HL-60 (cell line): ENCODE data around the gene TANC1.

Source experiments
- GABPA ChIP-seq: IDR thresholded peaks from 2 replicates; pipeline ENCODE4 v1.6.1; 2012; ENCODE audit warnings: low read depth
- POLR2AphosphoS5 ChIP-seq: IDR thresholded peaks from 2 replicates; pipeline ENCODE4 v1.6.1; 2012; ENCODE audit warnings: low read depth
- SPI1 ChIP-seq: IDR thresholded peaks from 2 replicates; pipeline ENCODE4 v1.6.1; 2012; ENCODE audit warnings: low read depth, mild to moderate bottlenecking, borderline replicate concordance
- TF ChIP-seq, protein P1 (sequence below): IDR thresholded peaks from one replicate; pipeline ENCODE4 v1.5.1; 2011; ENCODE audit warnings: low read length, control low read depth, inconsistent platforms; ENCODE audit not compliant: insufficient read depth
- TF ChIP-seq, protein P2 (sequence below): IDR thresholded peaks from 2 replicates; pipeline ENCODE4 v1.6.1; 2012; ENCODE audit warnings: low read depth; ENCODE audit not compliant: insufficient replicate concordance

DNA sequence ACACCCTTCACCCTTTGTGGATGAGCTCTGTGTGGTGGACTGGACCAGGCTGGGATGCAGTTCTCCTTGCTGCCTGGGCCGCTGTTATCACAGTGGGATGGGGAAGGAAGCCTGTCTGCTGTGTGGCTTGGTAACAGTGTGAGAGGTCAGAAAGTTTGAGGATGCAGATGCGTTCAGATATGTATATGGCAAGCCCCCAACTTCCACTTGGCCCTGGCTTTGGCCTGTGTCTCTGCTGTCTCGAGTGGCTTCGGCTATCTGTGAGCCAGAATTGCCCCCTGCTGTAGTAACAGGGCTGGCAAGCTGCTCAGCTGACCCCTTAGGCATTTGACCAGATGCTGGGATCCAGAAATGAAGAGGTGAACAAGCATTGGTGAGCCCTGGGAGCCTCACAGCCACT is 211.3 kb downstream of the TANC1 start:
- TF ChIP-seq POLR2AphosphoS5: no peak
- TF ChIP-seq, protein P1, sequence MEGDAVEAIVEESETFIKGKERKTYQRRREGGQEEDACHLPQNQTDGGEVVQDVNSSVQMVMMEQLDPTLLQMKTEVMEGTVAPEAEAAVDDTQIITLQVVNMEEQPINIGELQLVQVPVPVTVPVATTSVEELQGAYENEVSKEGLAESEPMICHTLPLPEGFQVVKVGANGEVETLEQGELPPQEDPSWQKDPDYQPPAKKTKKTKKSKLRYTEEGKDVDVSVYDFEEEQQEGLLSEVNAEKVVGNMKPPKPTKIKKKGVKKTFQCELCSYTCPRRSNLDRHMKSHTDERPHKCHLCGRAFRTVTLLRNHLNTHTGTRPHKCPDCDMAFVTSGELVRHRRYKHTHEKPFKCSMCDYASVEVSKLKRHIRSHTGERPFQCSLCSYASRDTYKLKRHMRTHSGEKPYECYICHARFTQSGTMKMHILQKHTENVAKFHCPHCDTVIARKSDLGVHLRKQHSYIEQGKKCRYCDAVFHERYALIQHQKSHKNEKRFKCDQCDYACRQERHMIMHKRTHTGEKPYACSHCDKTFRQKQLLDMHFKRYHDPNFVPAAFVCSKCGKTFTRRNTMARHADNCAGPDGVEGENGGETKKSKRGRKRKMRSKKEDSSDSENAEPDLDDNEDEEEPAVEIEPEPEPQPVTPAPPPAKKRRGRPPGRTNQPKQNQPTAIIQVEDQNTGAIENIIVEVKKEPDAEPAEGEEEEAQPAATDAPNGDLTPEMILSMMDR: no peak
- TF ChIP-seq, protein P2, sequence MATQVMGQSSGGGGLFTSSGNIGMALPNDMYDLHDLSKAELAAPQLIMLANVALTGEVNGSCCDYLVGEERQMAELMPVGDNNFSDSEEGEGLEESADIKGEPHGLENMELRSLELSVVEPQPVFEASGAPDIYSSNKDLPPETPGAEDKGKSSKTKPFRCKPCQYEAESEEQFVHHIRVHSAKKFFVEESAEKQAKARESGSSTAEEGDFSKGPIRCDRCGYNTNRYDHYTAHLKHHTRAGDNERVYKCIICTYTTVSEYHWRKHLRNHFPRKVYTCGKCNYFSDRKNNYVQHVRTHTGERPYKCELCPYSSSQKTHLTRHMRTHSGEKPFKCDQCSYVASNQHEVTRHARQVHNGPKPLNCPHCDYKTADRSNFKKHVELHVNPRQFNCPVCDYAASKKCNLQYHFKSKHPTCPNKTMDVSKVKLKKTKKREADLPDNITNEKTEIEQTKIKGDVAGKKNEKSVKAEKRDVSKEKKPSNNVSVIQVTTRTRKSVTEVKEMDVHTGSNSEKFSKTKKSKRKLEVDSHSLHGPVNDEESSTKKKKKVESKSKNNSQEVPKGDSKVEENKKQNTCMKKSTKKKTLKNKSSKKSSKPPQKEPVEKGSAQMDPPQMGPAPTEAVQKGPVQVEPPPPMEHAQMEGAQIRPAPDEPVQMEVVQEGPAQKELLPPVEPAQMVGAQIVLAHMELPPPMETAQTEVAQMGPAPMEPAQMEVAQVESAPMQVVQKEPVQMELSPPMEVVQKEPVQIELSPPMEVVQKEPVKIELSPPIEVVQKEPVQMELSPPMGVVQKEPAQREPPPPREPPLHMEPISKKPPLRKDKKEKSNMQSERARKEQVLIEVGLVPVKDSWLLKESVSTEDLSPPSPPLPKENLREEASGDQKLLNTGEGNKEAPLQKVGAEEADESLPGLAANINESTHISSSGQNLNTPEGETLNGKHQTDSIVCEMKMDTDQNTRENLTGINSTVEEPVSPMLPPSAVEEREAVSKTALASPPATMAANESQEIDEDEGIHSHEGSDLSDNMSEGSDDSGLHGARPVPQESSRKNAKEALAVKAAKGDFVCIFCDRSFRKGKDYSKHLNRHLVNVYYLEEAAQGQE: no peak
- TF ChIP-seq SPI1: no peak
- TF ChIP-seq GABPA: no peak
